NCI-H526 (cell line): ENCODE results near the gene ARF6.
"Not testable (repeated sequence)": the region's sequence is repeated elsewhere in the genome, so short reads cannot be mapped to it uniquely, and the experiment has no call there.

Source experiments
- DNase-seq, 2 experiments: peaks; one replicate each; lab custom pipeline; 2025; lab: John Stamatoyannopoulos, UW

ARF6 gene

GRCh38 chr14:49876563-49877127 is 16.2 kb upstream of the ARF6 start:
- DNase-seq: no peak

DNA sequence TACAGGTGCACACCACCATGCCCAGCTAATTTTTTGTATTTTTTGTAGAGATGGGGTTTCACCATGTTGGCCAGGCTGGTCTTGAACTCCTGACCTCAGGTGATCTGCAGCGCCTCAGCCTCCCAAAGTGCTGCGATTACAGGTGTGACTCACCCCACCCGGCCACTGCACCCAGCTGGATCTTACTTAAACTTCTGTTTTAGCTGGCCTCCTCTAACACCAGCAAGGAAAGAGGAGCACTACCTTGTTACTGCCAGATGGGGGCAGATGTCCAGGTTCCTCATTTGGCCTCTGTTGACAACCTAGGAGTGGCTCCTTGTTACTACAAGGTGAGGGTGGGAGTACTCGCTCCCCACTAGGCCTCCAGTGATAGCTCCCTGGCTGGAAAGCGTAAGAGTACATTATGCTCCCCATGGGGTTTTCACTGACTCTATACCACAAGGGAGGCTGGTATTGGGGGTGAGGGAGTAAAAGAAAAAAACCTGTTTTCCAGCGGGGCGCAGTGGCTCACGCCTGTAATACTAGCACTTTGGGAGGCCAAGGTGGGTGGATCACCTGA is 13.2 kb upstream of the ARF6 start:
- DNase-seq: peak; percentile 28 to 57

DNA sequence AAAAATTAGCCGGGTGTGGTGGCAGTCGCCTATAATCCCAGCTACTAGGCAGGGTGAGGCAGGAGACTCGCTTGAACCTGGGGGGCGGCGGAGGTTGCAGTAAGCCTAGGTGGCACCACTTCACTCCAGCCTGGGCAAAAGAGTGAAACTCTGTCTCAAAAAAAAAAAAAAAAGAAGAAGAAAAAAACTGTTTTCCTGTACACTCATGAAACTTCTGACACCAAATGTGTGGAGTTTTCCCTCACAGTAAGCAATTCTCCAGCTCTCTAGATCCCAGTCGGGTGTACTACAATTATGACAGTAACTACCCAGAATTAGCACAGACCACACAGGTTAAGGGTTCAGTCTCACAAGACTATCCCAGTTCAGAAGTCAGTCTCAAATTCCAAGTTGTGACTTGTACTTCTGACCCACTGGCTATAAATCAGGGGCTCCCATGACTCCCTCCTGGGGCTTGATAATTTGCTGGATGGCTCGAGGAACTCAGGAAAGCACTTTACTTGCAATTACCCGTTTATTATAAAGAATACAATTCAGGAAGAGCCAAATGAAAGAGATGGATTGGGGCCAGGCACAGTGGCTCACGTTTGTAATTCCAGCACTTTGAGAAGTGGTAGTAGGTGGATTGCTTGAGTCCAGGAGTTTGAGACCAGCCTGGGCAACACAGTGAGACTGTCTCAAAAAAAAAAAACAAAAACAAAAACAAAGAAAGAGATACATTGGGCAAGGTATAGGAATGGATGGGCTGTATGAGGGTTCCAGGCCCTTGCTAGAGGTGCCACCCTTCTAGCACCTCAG is 12.4 kb upstream of the ARF6 start:
- DNase-seq: no peak

GRCh38 chr14:49881350-49882001 is 11.4 kb upstream of the ARF6 start:
- peak in 1 of 2 experiments; percentile 9 for DNase-seq

GRCh38 chr14:49882826-49883694 is 9.8 kb upstream of the ARF6 start:
- no peak for DNase-seq

- DNase-seq: no peak
These were observed 6.4 kb upstream of the ARF6 start for GRCh38 chr14:49886523-49886922.

- DNase-seq: no peak
These were observed 4.6 kb upstream of the ARF6 start for GRCh38 chr14:49888293-49888692.

DNA sequence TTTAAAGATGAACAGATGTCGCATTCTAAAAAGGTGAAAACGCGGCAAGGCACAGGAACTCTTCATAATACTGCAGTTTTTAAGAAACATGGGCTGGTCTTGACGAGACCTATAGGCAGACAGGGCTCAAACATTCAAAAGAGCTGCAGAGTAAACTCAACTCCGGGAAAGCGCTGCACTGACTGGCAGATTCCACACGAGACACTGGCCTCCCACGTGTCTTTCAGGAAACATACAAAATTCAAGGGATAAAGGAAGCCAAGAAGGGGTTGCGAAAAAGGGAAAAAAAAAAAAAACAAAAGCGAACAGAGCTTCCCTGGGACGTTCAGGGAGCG is 614 bp upstream of the ARF6 start:
- DNase-seq: peak; percentile 77

- DNase-seq: peak in 1 of 2 experiments; percentile 80
These were observed 679 bp downstream of the ARF6 start for GRCh38 chr14:49893309-49894213.

DNA sequence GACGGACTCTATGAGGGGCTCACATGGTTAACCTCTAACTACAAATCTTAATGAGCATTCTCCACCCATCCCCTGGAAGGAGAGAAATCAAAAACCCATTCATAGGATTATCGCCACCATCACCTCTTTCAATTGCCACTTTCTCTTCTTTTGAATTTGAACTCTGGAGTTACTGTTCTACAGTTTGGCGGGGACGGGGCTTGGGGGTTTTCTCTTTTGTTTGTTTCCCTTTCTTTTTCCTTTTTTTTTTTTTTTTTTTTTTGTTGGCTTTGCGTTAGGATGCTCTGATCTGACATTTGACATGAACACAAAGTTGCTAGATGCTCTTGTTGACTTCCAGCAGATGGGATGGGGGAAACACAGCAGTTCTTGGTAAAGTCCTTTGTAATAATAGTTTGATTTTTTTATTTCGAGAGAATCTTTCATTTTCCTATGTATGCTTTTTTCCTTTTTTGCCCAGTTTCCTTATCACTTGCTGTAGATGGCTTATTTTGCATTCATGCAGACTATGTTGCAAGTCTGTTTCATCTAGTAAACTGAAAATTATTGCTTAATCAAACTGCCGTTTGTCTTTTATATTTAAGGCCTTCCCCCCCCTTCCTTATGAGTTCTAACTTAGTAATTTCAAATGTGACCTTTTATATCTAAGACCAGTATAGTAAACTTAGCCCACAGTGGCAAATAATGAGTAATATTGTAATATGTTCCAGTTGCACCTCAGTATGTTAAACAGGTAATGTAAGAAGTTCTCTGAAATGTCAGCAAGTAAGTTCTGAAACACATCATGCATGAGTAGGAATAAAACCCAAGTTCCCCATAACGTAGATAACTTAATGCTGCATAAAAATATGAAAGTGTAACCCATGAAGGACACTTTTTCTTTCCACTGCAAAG is 1.6 kb downstream of the ARF6 start:
- DNase-seq: not testable (repeated sequence)

- DNase-seq: no peak
These were observed 2.6 kb downstream of the ARF6 start for GRCh38 chr14:49895480-49895879.

- not testable (repeated sequence) for DNase-seq
These were observed 3.4 kb downstream of the ARF6 start for GRCh38 chr14:49896272-49896671.

- no peak for DNase-seq
These were observed 4.1 kb downstream of the ARF6 start for GRCh38 chr14:49896966-49897365.

DNA sequence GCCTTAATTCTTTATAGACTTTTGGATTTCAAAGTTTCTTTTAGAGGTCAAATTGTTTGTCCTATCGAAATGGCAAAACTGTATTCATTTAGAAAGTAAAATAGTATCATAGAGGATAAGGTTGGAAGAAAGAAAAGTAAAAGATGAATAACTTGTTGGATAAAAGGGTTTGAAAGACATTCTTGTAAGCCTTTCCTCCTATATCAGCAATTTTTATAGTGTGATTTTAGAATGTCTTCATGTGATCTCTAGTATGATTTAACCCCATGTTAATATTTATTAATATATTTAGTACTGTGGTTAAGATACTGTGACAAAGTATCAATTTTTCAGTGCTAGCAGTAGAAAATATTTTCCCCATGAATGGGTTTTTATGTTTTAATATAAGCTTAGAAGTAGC is 4.5 kb downstream of the ARF6 start:
- no peak for DNase-seq

DNA sequence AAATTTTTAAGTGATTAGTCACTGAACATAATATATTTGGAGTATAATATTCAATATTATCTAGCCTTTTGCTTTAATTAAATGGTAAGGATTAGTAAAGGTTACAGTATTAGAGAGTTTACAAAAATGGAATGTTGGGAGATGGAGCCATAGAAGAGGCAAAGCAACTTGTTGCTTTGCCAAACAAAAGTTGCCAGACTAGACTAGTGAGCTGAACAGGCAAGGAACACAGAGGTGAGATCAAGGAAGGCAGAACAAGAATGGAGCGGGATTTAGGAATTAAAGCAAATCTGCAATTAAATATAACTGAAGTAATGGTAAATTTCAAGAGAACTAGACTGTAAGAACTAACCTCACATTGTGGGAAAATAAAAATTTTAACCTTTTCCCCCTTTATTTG is 5.1 kb downstream of the ARF6 start:
- DNase-seq: no peak

GRCh38 chr14:49898485-49898884 is 5.6 kb downstream of the ARF6 start:
- DNase-seq: no peak

- no peak for DNase-seq
These were observed 8.1 kb downstream of the ARF6 start for GRCh38 chr14:49900973-49901372.

DNA sequence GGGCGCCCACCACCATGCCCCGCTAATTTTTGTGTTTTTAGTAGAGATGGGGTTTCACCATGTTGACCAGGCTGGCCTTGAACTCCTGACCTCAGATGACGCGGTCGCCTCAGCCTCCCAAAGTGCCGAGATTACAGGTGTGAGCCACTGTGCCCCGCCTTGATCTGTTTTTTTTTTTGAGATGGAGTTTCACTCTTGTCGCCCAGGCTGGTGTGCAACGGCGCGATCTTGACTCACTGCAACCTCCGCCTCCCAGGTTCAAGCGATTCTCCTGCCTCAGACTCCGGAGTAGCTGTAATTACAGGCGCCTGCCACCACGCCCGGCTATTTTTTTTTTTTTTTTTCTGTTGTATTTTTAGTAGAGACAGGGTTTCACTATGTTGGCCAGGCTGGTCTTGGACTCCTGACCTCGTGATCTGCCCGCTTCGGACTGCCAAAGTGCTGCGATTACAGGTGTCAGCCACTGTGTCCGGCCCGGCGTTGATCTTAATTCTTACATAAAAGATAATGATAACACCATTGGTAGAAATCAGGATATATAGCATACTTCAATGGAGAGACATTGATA is 9.9 kb downstream of the ARF6 start:
- DNase-seq: not testable (repeated sequence)

- DNase-seq: no peak
These were observed 11.4 kb downstream of the ARF6 start for GRCh38 chr14:49904270-49904669.

DNA sequence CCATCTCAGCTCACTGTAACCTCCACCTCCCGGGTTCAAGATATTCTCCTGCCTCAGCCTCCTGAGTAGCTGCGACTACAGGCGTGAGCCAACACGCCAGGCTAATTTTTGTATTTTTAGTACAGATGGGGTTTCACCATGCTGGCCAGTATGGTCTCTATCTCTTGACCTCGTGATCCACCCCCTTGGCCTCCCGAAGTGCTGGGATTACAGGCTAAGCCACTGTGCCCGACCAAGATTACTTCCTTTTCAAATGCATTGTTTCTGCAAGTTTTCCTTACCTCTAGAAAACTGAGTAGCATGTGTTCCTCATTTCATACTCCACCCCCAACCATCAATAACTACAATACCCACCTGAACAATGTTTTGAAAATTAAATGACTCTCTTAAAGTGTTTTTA is 13.1 kb downstream of the ARF6 start:
- no peak for DNase-seq
